NB4 (cell line): ENCODE results near the gene KRTAP10-10.
A peak's percentile ranks its signal among the peaks of the same experiment; 100 is the strongest.
"Not testable (repeated sequence)": the region's sequence is repeated elsewhere in the genome, so short reads cannot be mapped to it uniquely, and the experiment has no call there.

Experiments used
- DNase-seq: peaks from one replicate; pipeline ENCODE4 v3.0.0; 2010; ENCODE audit warnings: low read depth
- H3K4me3 ChIP-seq: one replicate; pipeline ENCODE4 v1.5.1; 2011; ENCODE audit warnings: mild to moderate bottlenecking, low read depth, low read length, moderate library complexity
- MYC ChIP-seq: IDR thresholded peaks from 2 replicates; pipeline ENCODE4 v1.6.1; 2011; ENCODE audit warnings: low read depth, low read length
- POLR2A ChIP-seq: IDR thresholded peaks from 2 replicates; pipeline ENCODE4 v1.6.1; 2011; ENCODE audit warnings: mild to moderate bottlenecking; ENCODE audit not compliant: insufficient read length; ENCODE audit errors: extremely low read depth
- TF ChIP-seq, protein P1 (sequence below): IDR thresholded peaks from one replicate; pipeline ENCODE4 v1.5.1; 2012; ENCODE audit warnings: low read depth, low read length
- TF ChIP-seq, protein P2 (sequence below): IDR thresholded peaks from 2 replicates; pipeline ENCODE4 v1.6.1; 2011; ENCODE audit warnings: low read depth, low read length

Gene KRTAP10-10

DNA sequence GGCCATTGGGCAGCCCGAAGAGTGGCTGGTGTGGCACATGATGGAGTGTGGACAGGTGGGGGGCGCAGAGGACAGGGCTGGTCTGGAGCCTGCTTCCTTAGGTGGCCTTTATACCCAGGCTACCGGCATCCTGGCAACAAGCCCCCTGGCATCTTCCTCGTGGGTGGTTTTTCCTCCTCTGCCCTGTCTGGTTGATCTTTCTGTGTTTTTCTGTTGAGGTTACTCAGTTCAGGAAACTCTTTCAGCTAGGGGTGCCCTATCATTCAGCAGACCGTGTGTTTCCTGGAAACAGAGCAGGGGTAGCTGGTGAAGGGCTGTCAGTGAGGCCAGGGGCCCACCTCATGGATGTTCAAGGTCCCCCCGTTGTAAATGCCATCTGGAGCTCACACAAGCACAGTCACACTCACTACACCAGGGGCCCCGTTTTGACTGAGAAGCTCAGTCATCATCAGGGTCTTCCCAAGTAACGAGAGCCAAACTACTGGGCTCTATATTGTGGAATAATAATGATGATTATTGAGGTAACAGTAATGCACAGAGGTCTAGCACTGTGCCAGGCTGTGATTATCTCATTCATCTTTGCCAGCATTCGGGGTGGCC, 17.5 kb downstream of the KRTAP10-10 start, which contains the start of gene KRTAP12-4:
KRTAP12-4 (minus strand) TSS at position 84 of the 600 bp plus-strand sequence; CDS start at position 39, 45 bp downstream.
- DNase-seq = no peak
- TF ChIP-seq MYC (no peak), POLR2A (no peak)
- TF ChIP-seq, protein P1, sequence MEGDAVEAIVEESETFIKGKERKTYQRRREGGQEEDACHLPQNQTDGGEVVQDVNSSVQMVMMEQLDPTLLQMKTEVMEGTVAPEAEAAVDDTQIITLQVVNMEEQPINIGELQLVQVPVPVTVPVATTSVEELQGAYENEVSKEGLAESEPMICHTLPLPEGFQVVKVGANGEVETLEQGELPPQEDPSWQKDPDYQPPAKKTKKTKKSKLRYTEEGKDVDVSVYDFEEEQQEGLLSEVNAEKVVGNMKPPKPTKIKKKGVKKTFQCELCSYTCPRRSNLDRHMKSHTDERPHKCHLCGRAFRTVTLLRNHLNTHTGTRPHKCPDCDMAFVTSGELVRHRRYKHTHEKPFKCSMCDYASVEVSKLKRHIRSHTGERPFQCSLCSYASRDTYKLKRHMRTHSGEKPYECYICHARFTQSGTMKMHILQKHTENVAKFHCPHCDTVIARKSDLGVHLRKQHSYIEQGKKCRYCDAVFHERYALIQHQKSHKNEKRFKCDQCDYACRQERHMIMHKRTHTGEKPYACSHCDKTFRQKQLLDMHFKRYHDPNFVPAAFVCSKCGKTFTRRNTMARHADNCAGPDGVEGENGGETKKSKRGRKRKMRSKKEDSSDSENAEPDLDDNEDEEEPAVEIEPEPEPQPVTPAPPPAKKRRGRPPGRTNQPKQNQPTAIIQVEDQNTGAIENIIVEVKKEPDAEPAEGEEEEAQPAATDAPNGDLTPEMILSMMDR = no peak
- TF ChIP-seq, protein P2, sequence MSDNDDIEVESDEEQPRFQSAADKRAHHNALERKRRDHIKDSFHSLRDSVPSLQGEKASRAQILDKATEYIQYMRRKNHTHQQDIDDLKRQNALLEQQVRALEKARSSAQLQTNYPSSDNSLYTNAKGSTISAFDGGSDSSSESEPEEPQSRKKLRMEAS = no peak

DNA sequence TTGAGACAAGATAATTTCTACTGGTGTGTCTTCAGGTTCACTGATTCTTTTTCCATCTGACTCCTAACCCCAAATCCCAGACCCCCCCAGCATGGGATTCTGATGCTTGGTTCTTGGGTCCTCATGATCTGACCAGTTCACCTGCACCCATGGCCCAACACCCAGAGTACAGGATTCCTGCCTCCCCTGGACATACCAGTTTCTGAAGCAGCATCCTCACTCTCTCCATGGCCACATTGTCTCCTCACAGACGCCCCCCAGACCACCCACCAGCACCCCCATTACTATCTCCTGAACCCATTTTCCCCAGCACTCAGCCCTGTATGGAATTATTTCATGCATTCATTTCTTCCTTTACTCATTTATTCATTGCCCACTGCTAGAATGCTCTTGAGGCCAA, 19.7 kb downstream of the KRTAP10-10 start:
- TF ChIP-seq, protein P1 = no peak
- TF ChIP-seq POLR2A (no peak), MYC (no peak)
- TF ChIP-seq, protein P2 = no peak
- DNase-seq = no peak
- H3K4me3 ChIP-seq = no peak overlapping the region

More for the DNA sequence above, 17.5 kb downstream of the KRTAP10-10 start, which contains the start of gene KRTAP12-4:
- H3K4me3 ChIP-seq = no peak within 1 kb of the TSS

- TF ChIP-seq, protein P2 = no peak
- no peak for TF ChIP-seq MYC
- TF ChIP-seq, protein P1 = no peak
- TF ChIP-seq POLR2A = no peak
- no peak within 1 kb of the TSS for H3K4me3 ChIP-seq
- DNase-seq = no peak
Measured at GRCh38 chr21:44657635-44658540, 20.7 kb downstream of the KRTAP10-10 start, which contains the start of gene KRTAP12-3. TSS of gene KRTAP12-3 (plus strand) at chr21:44657932. CDS start at chr21:44657980, 48 bp downstream.

- TF ChIP-seq, protein P1 = no peak
- TF ChIP-seq, protein P2 = no peak
- TF ChIP-seq MYC (no peak), POLR2A (no peak)
- H3K4me3 ChIP-seq = no peak overlapping the region
- peak; percentile 48 for DNase-seq
Measured at GRCh38 chr21:44658541-44658910, 21.4 kb downstream of the KRTAP10-10 start.

DNA sequence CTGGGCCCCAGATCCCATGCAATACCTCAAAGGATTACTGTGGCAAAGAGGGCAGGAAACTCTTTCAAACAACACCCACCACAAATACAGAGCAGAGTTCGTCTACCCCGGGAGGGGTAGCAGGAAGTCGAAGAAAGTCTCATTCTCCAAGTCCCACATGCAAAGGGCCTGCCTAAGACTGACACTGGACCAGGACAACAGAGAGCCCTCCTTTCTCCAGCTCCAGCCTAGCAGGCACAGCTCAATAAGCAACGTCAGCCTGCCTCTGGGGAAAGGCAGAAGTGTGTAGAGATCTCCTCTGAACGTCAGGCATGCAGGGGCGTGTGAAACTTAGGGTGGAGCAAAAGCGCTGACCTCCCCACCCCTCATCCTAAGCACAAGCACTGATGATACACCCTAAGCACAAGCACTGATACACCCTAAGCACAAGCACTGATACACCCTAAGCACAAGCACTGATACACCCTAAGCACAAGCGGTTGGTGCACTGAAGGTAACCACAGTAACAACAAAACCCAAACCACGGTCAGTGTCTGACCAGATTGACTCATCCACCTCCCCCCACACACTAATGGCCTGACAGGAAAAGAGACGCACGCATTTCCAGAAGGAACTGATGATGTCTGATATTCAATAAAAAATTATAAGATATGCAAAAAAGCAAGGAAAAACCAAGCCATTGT, 21.9 kb downstream of the KRTAP10-10 start:
- no peak overlapping the region for H3K4me3 ChIP-seq
- DNase-seq = peak; percentile 69
- TF ChIP-seq, protein P2 = no peak
- TF ChIP-seq, protein P1 = no peak

DNA sequence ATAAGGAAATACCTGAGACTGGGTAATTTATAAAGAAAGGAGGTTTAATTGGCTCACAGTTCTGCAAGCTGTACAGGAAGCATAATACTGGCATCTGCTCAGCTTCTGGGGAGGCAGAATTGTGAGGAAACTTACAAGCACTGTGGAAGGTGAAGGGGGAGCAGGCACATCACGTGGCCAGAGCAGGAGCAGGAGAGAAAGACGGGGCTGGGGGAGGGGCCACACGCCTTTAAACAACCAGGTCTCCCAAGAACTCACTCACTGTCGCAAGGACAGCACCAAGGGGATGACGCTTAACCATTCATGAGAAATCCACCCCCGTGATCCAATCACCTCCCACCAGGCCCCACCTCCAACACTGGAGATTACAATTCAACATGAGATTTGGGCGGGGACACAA, 24.4 kb downstream of the KRTAP10-10 start:
- not testable (repeated sequence) for H3K4me3 ChIP-seq, DNase-seq
